Epithelial cell of umbilical artery (primary cell): ENCODE data around the gene OR10H3. TPM values are rescaled to one million over a fixed set of nuclear protein-coding genes. Genes with fewer than 3 reads are reported as not detected.

Experiments
- total RNA-seq: library from RNA; depleted of rRNA; stranded (reverse); fragments of >200 nt; gene quantifications from 2 replicates; pipeline ENCODE4 v1.2.3, GENCODE V29; 2014

Gene OR10H3
- total RNA-seq = not detected in 2 replicates

GRCh38 chr19:15737722-15738121, at the start of gene OR10H3:
OR10H3 (plus strand) TSS chr19:15737985; CDS start chr19:15741393, 3,408 bp downstream.

GRCh38 chr19:15727724-15728123, 10.1 kb upstream of the OR10H3 start, which contains the start of gene OR10H2:
OR10H2 (plus strand) TSS chr19:15728024; CDS start chr19:15728044, 20 bp downstream.

GRCh38 chr19:15787611-15788155, 49.9 kb downstream of the OR10H3 start, which contains the start of gene OR10H5:
OR10H5 (plus strand) TSS chr19:15787661; CDS start chr19:15794049, 6,388 bp downstream.

Other genes starting within 250 kb of the OR10H3 start
- gene CYP4F22, start 229.5 kb upstream of the OR10H3 start, total RNA-seq = not detected in 2 replicates
- gene CYP4F8, start 122.8 kb upstream of the OR10H3 start, total RNA-seq = not detected in 2 replicates
- not detected in 2 replicates for gene CYP4F3, start 97.1 kb upstream of the OR10H3 start, total RNA-seq
- not detected in 2 replicates for gene CYP4F12, start 64.9 kb upstream of the OR10H3 start, total RNA-seq
- not detected in 2 replicates for gene OR10H2, start 10.0 kb upstream of the OR10H3 start, total RNA-seq
- not detected in 2 replicates for gene OR10H5, start 49.7 kb downstream of the OR10H3 start, total RNA-seq
- gene OR10H1, start 77.7 kb downstream of the OR10H3 start, total RNA-seq = not detected in 2 replicates
- gene CYP4F2, start 160.1 kb downstream of the OR10H3 start, total RNA-seq = not detected in 2 replicates
- not detected in 2 replicates for gene CYP4F11, start 196.5 kb downstream of the OR10H3 start, total RNA-seq
- gene OR10H4, start 211.0 kb downstream of the OR10H3 start, total RNA-seq = not detected in 2 replicates